Lower leg skin (tissue), 3 donors: ENCODE measurements around the gene SLC28A1.
A peak's percentile ranks its signal among the peaks of the same experiment; 100 is the strongest.

Source experiments
- POLR2A ChIP-seq, 2 donors: fragments of 450-650 bp; IDR thresholded peaks; one replicate each; pipeline ENCODE4 v1.6.1; 2016 to 2017; ENCODE audit warnings: antibody characterized with exemption in 2 of 2, mild to moderate bottlenecking in 1 of 2, moderate library complexity in 1 of 2
- TF ChIP-seq, protein P1 (sequence below), 3 donors: fragments of 450-650 bp; IDR thresholded peaks; one replicate each; pipeline ENCODE4 v1.5.1; 2016; ENCODE audit warnings: antibody characterized with exemption in 3 of 3, mild to moderate bottlenecking in 3 of 3, moderate library complexity in 2 of 3

DNA sequence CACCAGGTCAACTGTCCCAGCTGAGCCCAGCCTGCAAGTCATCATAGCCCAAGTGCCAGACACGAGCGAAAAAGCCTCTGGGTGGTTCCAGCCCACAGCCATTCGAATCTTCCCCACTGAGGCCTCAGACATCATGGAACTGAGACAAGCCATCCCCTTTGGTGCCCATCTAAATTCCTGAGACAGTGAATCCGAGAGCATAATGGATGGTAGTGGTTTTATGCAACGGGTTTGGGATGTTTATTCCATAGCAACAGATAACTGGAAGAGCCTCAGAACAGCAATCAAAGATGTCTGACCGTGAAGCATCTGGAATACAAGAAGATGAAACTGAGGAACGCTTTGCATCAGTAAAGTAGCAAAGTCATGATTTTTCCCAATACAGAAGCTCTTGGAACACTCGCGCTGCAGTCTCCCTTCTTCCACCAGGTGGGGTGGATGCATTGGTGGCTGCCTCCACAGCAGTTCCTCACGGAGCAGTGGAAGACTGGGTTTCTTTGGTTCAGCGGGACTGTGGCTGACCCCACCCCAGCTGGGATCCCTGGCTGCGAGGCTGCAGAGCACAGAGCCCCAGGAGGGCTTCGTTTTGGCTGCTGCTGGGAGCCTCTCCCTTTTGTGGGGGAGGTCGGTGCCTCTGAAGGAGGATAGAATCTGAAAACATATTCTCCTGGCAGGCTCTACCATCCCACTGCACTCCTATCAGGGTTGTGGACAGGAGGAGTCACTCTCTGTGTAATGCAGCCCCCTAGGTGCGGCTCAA, 70.8 kb downstream of the SLC28A1 start:
- TF ChIP-seq, protein P1, sequence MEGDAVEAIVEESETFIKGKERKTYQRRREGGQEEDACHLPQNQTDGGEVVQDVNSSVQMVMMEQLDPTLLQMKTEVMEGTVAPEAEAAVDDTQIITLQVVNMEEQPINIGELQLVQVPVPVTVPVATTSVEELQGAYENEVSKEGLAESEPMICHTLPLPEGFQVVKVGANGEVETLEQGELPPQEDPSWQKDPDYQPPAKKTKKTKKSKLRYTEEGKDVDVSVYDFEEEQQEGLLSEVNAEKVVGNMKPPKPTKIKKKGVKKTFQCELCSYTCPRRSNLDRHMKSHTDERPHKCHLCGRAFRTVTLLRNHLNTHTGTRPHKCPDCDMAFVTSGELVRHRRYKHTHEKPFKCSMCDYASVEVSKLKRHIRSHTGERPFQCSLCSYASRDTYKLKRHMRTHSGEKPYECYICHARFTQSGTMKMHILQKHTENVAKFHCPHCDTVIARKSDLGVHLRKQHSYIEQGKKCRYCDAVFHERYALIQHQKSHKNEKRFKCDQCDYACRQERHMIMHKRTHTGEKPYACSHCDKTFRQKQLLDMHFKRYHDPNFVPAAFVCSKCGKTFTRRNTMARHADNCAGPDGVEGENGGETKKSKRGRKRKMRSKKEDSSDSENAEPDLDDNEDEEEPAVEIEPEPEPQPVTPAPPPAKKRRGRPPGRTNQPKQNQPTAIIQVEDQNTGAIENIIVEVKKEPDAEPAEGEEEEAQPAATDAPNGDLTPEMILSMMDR (IDR thresholded peaks at IDR 0.05): peak in 1 of 3 donors; percentile 42
- TF ChIP-seq POLR2A (IDR thresholded peaks at IDR 0.05): no peak
